Caco-2 (cell line): ENCODE results near the gene NEUROG1. TPM values are rescaled to one million over a fixed set of nuclear protein-coding genes. Genes with fewer than 3 reads are reported as not detected.

Experiments
- BruUV-seq: library from RNA; stranded (reverse); fragments of 400-500 nt; replicated peaks from 2 replicates; lab custom pipeline; 2021; lab: Mats Ljungman, UMichigan
- CTCF ChIA-PET: fragments of 300-600 bp; sonication (Branson Sonifier 250); formaldehyde crosslinking; loops from one replicate; lab custom pipeline; 2022; ENCODE audit warnings: antibody characterized with exemption; lab: Charles Lee
- POLR2A ChIA-PET: fragments of 300-600 bp; sonication (Branson Sonifier 250); formaldehyde crosslinking; loops from one replicate; lab custom pipeline; 2022; ENCODE audit warnings: antibody characterized with exemption; lab: Charles Lee
- DNase-seq, 2 experiments: peaks; one replicate each; pipeline versions ENCODE4 v3.0.0 to v3.0.0-alpha.2; 2020 to 2022
- H3K27me3 ChIP-seq: replicated peaks from 2 replicates; pipeline ENCODE4 v1.6.0; 2011; ENCODE audit warnings: low read length; ENCODE audit not compliant: control insufficient read depth, insufficient read depth
- H3K36me3 ChIP-seq: 2 replicates; pipeline ENCODE4 v1.5.1; 2011; ENCODE audit warnings: low read length; ENCODE audit not compliant: control insufficient read depth, insufficient read depth
- H3K4me1 ChIP-seq: fragments of 250-450 bp; sonication (Bioruptor Pico); 2 replicates; pipeline ENCODE4 v1.5.1; 2020; ENCODE audit warnings: mild to moderate bottlenecking
- H3K4me3 ChIP-seq: 2 replicates; pipeline ENCODE4 v1.5.1; 2011; ENCODE audit warnings: low read depth, mild to moderate bottlenecking, control low read depth, low read length
- H3K9me3 ChIP-seq: fragments of 250-450 bp; sonication (Bioruptor Pico); 2 replicates; pipeline ENCODE4 v1.5.1; 2020; ENCODE audit warnings: mild to moderate bottlenecking, moderate library complexity
- H3K27ac Mint-ChIP-seq: one replicate; pipeline ENCODE4 v1.8.0; 2022; ENCODE audit warnings: mixed read lengths; ENCODE audit not compliant: unreplicated experiment
- H3K27me3 Mint-ChIP-seq: one replicate; pipeline ENCODE4 v1.8.0; 2022; ENCODE audit warnings: mixed read lengths; ENCODE audit not compliant: insufficient read depth, unreplicated experiment
- H3K36me3 Mint-ChIP-seq: one replicate; pipeline ENCODE4 v1.8.0; 2022; ENCODE audit warnings: mild to moderate bottlenecking, mixed read lengths; ENCODE audit not compliant: insufficient read depth, unreplicated experiment
- H3K4me1 Mint-ChIP-seq: one replicate; pipeline ENCODE4 v1.8.0; 2022; ENCODE audit warnings: low read depth, mixed read lengths; ENCODE audit not compliant: unreplicated experiment
- H3K4me3 Mint-ChIP-seq: one replicate; pipeline ENCODE4 v1.8.0; 2022; ENCODE audit warnings: mild to moderate bottlenecking, moderate library complexity, mixed read lengths; ENCODE audit not compliant: unreplicated experiment
- H3K9me3 Mint-ChIP-seq: one replicate; pipeline ENCODE4 v1.8.0; 2022; ENCODE audit warnings: mixed read lengths; ENCODE audit not compliant: unreplicated experiment
- CTCF ChIP-seq, 2 experiments: fragments of 200-600 bp in 1 of 2; IDR thresholded peaks; 1 replicate in 1 of 2; 2 replicates in 1 of 2; pipeline versions ENCODE4 v1.5.1 to v1.8.0; 2011 to 2022; ENCODE audit warnings: antibody characterized with exemption in 1 of 2, control low read depth in 1 of 2, inconsistent platforms in 1 of 2, low read depth in 1 of 2, low read length in 1 of 2, mild to moderate bottlenecking in 1 of 2, moderate library complexity in 1 of 2; ENCODE audit not compliant: insufficient read depth in 1 of 2, severe bottlenecking in 1 of 2, unreplicated experiment in 1 of 2
- intact Hi-C: fragments of 100-400 bp; cut with micrococcal nuclease; formaldehyde crosslinking; loops from one replicate; pipeline ENCODE4 v1.10.0; 2022; ENCODE audit not compliant: unreplicated experiment
- total RNA-seq: library from RNA; stranded (reverse); gene quantifications from 2 replicates; pipeline ENCODE4 v1.2.3, GENCODE V29; 2022

The NEUROG1 gene
- total RNA-seq, 1 experiment from 2014 or later: not detected

GRCh38 chr5:135539430-135540005, 3.8 kb upstream of the NEUROG1 start:
- ChIA-PET CTCF (interaction anchor here (1.2 kb wide), 1 partner anchor 73 kb away, joined by 3 read pairs; no protein-coding TSS in a partner anchor), POLR2A (no interaction called here)
- Histone ChIP-seq H3K27me3 (peaks cover 1% of the 10 kb centered on the region), H3K36me3 (no peaks in the 10 kb centered on the region), H3K9me3 (no peaks in the 10 kb centered on the region; the same call in 1 of the 2 replicates), H3K4me3 (no peak overlapping the region), H3K4me1 (peaks cover 8% of the 10 kb centered on the region)
- no peaks in the 10 kb centered on the region for H3K9me3 Mint-ChIP-seq
- BruUV-seq: no TSS peak
- H3K36me3 Mint-ChIP-seq: no peaks in the 10 kb centered on the region
- H3K27me3 Mint-ChIP-seq: peaks cover 22% of the 10 kb centered on the region
- no peak overlapping the region for H3K4me3 Mint-ChIP-seq
- H3K4me1 Mint-ChIP-seq: no peaks in the 10 kb centered on the region
- H3K27ac Mint-ChIP-seq: no peak overlapping the region
- intact Hi-C loops: no loop called here
- no peak for DNase-seq
- TF ChIP-seq CTCF (IDR thresholded peaks at IDR 0.05; ENCODE audit: insufficient read depth in 1 of 2, low read depth in 1 of 2, low read length in 1 of 2, severe bottlenecking in 1 of 2, unreplicated experiment in 1 of 2): no peak

GRCh38 chr5:135538261-135538660, 2.5 kb upstream of the NEUROG1 start:
- Histone ChIP-seq H3K4me3 (no peak overlapping the region), H3K27me3 (no peaks in the 10 kb centered on the region; the same call in 1 of the 2 replicates), H3K4me1 (no peaks in the 10 kb centered on the region), H3K36me3 (no peaks in the 10 kb centered on the region), H3K9me3 (no peaks in the 10 kb centered on the region; the same call in 1 of the 2 replicates)
- no peak overlapping the region for H3K27ac Mint-ChIP-seq
- no peak for DNase-seq
- H3K4me3 Mint-ChIP-seq: no peak overlapping the region
- intact Hi-C loops: no loop called here
- POLR2A ChIA-PET: no interaction called here
- no peak for TF ChIP-seq CTCF (IDR thresholded peaks at IDR 0.05; ENCODE audit: insufficient read depth in 1 of 2, low read depth in 1 of 2, low read length in 1 of 2, severe bottlenecking in 1 of 2, unreplicated experiment in 1 of 2)
- no peaks in the 10 kb centered on the region for H3K9me3 Mint-ChIP-seq
- BruUV-seq: no TSS peak
- CTCF ChIA-PET: interaction anchor here (0.6 kb wide), 1 partner anchor 16 kb away, joined by 3 read pairs; no protein-coding TSS in a partner anchor
- peaks cover 26% of the 10 kb centered on the region for H3K27me3 Mint-ChIP-seq
- H3K4me1 Mint-ChIP-seq: no peaks in the 10 kb centered on the region
- no peaks in the 10 kb centered on the region for H3K36me3 Mint-ChIP-seq

- H3K27ac Mint-ChIP-seq: no peak overlapping the region
- no TSS peak for BruUV-seq
- no peaks in the 10 kb centered on the region for H3K4me1 Mint-ChIP-seq
- H3K36me3 Mint-ChIP-seq: no peaks in the 10 kb centered on the region
- TF ChIP-seq CTCF (IDR thresholded peaks at IDR 0.05; ENCODE audit: insufficient read depth in 1 of 2, low read depth in 1 of 2, low read length in 1 of 2, severe bottlenecking in 1 of 2, unreplicated experiment in 1 of 2): no peak
- Histone ChIP-seq H3K4me3 (no peak overlapping the region), H3K27me3 (no peaks in the 10 kb centered on the region; the same call in 1 of the 2 replicates), H3K4me1 (no peaks in the 10 kb centered on the region), H3K36me3 (no peaks in the 10 kb centered on the region), H3K9me3 (no peaks in the 10 kb centered on the region; the same call in 1 of the 2 replicates)
- intact Hi-C loops: no loop called here
- no peaks in the 10 kb centered on the region for H3K9me3 Mint-ChIP-seq
- ChIA-PET CTCF (no interaction called here), POLR2A (no interaction called here)
- no peak overlapping the region for H3K4me3 Mint-ChIP-seq
- DNase-seq: no peak
- H3K27me3 Mint-ChIP-seq: peaks cover 23% of the 10 kb centered on the region
These were observed 2.0 kb upstream of the NEUROG1 start for GRCh38 chr5:135537745-135538144.
